DMS79 treated with DMSO at 0.1 percent for 48 hours (cell line): ENCODE data around the gene ANO9.

ENCODE experiments used
- DNase-seq: peaks from one replicate; lab custom pipeline; 2025; lab: John Stamatoyannopoulos, UW

ANO9 gene, protein sequence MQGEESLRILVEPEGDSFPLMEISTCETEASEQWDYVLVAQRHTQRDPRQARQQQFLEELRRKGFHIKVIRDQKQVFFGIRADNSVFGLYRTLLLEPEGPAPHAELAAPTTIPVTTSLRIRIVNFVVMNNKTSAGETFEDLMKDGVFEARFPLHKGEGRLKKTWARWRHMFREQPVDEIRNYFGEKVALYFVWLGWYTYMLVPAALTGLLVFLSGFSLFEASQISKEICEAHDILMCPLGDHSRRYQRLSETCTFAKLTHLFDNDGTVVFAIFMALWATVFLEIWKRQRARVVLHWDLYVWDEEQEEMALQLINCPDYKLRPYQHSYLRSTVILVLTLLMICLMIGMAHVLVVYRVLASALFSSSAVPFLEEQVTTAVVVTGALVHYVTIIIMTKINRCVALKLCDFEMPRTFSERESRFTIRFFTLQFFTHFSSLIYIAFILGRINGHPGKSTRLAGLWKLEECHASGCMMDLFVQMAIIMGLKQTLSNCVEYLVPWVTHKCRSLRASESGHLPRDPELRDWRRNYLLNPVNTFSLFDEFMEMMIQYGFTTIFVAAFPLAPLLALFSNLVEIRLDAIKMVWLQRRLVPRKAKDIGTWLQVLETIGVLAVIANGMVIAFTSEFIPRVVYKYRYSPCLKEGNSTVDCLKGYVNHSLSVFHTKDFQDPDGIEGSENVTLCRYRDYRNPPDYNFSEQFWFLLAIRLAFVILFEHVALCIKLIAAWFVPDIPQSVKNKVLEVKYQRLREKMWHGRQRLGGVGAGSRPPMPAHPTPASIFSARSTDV

DNA sequence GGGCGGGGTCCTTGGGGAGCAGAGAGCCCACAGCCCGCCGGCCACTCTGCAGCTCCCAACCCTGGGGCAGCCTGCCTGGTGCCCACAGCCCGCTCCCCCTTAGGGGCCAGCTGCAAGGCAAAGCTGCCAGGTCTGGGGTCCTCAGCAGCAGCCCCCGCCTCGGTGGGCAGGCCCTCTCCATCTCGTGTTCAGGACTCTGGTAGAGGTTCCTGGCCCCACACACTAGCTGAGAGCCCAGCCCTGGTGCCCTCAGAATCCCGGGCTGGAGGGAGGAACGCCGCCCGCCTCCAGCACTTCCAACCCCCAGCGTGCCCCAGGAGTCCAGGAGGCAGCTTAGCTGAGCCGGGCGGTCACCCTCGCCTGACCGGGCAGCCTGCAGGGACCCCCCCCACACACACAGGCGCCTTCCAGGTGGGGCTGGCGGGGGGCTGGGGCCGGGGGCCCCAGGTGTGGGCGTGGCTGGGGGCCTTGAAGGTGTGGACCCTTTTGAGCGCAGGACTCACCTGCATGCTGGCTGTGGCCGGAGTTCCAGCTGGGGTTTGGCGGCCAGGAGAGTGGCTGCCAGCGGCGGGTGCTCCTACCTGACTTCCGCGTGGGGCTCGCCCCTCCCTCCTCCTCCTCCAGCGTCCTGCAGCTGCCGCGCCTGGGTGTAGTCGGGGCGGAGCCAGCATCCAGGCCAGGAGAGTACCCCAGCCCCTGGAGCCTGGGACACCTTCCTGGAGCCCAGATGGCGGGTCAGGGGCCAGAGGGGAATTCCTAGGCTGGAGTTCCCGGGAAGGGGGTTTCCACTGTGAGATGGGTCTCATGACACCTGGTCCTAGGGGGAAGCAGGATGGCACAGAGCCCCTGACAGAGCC, at the start of gene ANO9:
TSS of gene ANO9 (minus strand) at position 594 of the 857 bp plus-strand sequence. CDS start at position 509, 85 bp downstream.
- peak; percentile 40 for DNase-seq

DNA sequence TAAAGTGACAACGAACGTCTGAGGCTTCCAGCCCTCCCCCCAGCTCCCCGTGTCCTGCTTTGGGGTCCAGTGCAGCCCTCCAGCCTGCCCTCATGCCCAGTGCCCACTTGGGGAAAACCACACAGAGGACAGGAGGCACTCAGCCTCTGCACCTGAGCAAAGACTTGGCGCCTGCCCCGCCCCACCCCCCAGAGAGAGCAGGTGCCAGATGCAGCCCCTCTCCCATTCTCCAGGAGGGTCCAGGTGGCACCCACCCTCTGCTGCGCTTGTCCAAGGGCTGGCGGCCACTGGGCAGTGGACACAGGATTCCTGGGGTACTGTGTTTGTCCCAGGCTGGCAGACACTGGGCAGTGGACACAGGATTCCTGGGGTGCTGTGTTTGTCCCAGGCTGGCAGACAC, 49.5 kb upstream of the ANO9 start:
- no peak for DNase-seq

DNA sequence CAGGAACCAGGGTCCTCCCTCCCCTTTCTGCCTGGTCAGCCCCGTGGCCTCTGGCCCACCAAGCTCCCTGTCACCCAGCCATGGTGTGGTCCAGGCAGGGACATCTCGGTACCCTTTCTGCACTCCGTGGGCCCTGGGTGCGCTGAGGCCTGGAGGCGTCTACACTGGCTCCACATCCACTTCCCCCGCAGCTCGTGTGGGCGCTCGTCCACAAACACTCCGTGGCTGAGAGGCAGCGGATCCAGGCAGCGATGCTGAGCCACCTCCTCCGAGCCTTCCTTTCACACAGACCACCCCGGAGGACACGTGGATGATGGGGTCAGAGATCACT, 49.1 kb upstream of the ANO9 start:
- no peak for DNase-seq

DNA sequence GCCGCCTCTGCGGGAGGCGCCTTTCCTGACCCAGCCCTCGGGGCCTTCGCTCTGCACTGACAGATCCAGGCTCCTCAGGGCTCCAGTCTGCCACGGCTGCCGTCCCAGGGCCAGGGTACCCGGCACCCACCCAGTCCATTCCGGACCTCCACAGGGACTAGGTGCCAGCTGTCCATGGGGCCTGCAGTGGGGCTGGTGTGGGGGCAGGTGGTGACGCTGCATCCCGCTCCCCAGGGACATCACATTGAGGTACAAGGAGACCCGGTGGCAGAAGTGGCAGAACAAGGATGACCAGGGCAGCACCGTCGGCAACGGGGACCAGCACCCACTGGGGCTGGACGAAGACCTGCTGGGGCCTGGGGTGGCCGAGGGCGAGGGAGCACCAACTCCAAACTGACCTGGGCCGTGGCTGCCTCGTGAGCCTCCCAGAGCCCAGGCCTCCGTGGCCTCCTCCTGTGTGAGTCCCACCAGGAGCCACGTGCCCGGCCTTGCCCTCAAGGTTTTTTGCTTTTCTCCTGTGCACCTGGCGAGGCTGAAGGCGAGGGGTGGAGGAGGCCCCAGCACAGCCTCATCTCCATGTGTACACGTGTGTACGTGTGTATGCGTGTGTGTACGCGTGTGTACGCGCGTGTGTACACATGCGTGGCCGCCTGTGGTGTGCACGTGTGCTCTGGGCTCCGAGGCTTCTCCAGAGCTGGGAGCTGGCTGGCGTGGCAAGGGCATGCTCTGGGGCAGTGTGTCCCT, 48.5 kb upstream of the ANO9 start:
- no peak for DNase-seq

DNA sequence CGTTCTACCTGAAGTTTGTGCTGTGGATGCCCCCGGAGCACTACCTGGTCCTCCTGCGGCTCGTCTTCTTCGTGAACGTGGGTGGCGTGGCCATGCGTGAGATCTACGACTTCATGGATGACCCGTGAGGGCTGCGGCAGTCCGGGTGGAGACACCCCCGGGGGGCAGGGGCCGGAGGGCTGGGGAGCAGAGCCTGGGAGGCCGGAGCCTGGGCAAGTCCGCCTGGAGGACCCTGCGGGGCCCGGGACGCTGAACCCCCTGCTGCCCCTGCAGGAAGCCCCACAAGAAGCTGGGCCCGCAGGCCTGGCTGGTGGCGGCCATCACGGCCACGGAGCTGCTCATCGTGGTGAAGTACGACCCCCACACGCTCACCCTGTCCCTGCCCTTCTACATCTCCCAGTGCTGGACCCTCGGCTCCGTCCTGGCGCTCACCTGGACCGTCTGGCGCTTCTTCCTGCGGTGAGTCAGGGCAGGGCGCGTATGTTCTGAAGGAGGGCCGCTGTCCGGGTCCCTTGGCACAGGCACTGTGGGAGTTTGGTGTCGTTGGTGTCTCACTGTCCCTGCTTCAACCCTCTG, 47.9 kb upstream of the ANO9 start:
- DNase-seq, result no peak

DNA sequence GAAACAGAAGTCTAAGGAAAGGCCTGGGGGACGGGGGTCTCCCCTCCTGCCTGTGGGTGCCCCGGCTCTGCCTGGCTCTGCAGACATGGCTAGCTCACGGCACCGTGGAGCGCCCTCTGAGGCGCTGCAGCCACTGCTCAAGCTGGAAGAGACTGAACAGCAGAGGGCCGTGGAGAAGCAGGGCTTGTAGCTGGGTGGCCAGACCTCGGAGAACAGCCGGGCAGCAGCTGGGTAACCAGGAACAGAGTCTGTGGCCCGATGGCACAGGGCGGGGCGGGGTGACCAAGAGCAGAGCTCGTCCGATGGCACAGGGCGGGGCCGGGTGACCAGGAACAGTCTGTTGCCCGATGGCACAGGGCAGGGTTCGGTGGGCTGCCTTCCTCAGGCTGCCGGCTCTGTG, 47.2 kb upstream of the ANO9 start:
- DNase-seq, result no peak

DNA sequence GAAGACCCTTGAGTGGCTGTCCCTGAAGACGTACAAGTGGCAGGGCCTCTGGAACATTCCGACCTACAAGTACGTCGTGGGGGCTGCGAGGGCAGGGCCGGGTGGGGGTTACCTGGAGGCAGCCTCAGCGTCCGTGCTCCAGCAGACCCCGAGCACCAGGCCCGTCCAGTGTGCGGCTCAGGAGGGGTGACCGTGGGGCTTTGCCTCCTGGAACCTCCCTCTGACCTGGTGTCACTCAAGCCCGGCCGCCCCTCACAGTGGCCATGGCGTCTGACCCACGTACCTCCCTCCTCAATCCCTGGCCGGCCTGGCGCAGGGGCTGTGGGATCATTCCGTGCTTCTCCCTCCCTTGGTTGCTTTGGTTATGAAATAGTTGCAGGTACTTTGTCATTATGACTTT, 46.8 kb upstream of the ANO9 start:
- DNase-seq, result no peak

DNA sequence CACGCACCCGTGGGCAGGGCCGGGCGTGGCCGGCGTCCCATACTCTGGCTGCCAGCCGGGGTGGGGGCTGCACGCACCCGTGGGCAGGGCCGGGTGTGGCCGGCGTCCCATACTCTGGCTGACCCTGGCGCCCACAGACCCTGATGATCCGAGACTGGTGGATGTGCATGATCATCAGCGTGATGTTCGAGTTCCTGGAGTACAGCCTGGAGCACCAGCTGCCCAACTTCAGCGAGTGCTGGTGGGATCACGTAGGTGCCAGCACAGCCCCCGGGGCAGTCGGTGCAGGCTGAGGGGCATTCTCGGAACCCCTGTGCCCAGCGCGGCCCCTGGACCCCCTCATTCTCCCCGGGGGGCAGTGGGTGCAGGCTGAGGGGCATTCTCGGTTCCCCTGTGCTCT, 46.3 kb upstream of the ANO9 start:
- no peak for DNase-seq

DNA sequence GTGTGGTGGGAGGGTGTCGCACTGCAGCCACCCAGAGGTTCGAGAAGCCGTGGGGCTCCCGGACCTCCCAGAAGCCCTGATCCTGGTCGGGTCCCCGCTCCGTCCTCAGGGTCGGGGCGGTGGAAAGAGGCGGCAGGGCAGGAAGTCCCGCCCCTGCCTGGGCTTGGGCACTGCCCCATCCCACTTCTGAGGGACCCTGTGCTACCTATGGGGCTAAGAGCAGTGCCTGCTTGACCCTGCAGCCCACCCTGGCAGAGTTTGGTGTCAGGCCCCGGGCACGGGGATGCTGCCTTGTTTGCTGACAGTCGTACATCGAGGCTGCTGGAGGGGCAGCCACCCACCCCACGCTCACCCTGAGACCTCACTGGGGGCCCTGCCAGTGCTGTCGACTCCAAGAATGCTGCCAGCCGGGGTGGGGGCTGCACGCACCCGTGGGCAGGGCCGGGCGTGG, 45.8 kb upstream of the ANO9 start:
- no peak for DNase-seq

DNA sequence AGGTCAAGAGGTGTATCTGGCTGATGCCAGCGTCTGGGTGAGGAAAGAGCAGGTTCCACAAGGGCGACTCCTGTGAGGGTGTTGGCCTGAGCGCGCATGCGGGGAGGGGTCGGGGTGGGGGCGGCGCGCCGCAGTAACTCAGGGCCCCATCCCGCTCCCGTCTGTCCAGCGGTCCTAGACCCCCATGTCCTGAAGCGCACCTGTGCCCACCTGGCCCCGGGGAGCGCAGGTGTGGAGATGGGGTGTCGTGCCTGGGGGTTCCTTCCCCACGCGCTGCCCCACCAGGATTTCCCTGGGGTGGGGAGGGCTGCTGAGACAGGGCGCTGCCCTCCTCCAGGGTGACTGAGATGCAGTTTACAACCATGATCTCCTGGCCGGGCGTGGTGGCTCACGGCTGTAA, 44.4 kb upstream of the ANO9 start:
- DNase-seq, result no peak

DNA sequence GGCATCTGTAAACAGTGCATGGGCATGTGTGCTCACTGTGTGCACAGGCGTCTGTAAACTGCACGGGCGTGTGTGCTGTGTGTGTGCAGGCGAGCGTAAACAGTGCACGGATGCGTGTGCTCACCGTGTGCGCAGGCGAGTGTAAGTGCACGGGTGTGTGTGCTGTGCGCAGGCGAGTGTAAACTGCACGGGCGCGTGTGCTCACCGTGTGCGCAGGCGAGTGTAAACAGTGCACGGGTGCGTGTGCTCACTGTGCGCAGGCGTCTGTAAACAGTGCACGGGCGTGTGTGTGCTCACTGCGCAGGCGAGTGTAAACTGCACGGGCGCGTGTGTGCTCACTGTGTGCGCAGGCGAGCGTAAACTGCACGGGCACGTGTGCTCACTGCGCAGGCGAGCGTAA, 42.8 kb upstream of the ANO9 start:
- DNase-seq, result no peak

DNA sequence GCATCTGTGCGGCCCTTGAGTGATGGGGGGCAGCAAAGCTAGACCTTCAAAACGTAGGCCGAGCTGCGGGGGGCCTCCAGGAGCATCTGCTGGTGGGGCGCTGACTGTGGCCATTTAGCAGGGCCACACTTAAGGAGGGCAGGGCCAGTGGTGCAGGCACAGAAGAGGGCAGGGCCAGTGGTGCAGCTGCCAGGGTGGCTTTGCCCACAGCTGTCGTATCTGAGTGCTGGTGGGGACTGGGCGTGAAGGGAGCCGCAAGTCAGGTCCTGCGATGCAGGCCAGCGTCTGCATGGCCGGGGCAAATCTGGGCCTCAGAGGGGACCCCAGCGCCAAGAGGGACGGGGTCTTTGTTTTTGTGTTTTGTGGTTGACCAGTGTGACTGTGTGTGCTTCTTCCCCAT, 37.5 kb upstream of the ANO9 start:
- DNase-seq, result no peak

DNA sequence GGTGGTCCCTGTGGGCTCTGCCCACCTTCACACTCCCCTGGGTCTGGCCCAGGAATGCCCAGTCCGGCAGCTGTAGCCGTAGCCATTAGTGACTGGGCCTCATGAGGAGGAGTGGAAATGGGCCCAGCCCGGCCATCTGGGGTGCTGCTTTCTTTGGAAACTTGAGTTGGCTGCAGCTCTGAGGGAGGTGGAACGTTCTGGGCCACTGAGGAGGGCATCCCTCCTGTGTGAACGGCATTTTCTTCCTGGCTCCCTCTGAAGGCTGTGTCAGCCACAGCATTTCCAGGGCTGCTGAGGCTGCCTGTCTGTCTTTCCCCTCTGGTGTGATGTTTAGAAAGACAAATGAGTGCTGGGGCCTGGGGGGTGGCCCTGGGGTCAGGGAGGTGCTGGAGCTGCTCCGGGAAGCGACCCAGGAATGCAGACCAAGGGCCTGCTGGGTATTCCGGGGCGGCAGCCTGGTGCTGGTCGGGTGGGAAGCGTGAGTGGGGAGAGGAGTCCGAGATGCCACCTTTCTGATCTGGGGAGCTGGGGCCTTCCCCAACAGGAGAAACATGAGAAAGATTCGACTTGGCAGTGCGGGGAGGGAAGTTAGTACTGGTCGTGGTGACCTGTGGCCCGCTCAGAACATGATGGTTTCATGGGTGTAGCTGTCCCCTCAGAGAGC, 35.4 kb upstream of the ANO9 start:
- no peak for DNase-seq

DNA sequence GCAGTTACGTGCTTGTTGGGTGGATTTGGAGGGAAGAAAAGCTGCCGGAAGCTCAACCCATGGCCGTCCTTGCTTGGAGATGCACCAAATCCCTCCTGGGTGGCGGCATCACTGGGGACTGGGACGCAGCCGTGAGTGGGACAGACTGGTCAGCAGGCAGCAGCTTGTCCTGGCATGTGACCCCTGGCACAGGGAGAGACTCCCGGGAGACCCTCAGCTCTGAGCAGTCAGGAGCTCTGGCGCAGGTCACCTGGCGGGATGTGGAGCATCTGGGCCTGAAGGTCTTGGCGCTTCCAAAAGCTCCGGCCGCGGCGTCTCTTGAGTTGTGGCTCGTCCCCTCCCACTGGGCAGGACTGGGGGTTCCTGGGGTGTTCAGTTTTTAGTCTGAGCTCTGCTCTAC, 34.6 kb upstream of the ANO9 start:
- no peak for DNase-seq

DNA sequence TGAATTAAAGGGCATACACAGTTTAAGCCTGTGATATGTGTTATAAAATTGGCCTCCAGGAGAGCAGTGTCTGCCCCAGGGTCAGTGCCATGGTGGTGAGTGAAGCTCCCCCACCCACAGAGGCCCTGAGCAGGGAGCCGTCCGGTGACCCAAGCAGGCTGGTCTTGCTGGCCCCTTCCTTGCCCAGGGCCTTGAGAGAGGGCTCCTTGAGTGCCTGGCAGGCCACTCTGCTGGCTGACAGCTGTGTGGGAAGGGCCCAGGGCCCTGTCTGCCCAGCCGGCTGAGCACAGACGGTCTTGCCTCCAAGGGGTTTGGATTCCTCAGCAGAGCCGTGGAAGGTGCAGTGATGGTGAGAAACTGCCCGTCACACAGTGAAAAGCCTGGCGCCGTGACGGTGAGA, 34.1 kb upstream of the ANO9 start:
- DNase-seq, result no peak

DNA sequence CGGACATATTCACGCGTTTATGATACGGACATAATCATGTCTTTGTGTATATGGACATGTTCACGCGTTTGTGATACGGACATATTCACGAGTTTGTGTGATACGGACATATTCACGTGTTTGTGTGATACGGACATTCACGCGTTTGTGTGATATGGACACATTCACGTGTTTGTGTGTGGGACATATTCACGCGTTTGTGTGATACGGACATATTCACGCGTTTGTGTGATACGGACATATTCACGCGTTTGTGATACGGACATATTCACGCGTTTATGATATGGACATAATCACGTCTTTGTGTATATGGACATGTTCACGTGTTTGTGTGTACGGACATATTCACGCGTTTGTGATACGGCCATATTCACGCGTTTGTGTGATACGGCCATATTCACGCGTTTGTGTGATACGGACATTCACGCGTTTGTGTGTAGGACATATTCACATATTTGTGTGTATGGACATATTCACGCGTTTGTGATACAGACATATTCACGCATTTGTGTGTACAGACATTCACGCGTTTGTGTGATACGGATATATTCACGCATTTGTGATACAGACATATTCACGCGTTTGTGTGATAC, 33.2 kb upstream of the ANO9 start:
- no peak for DNase-seq

DNA sequence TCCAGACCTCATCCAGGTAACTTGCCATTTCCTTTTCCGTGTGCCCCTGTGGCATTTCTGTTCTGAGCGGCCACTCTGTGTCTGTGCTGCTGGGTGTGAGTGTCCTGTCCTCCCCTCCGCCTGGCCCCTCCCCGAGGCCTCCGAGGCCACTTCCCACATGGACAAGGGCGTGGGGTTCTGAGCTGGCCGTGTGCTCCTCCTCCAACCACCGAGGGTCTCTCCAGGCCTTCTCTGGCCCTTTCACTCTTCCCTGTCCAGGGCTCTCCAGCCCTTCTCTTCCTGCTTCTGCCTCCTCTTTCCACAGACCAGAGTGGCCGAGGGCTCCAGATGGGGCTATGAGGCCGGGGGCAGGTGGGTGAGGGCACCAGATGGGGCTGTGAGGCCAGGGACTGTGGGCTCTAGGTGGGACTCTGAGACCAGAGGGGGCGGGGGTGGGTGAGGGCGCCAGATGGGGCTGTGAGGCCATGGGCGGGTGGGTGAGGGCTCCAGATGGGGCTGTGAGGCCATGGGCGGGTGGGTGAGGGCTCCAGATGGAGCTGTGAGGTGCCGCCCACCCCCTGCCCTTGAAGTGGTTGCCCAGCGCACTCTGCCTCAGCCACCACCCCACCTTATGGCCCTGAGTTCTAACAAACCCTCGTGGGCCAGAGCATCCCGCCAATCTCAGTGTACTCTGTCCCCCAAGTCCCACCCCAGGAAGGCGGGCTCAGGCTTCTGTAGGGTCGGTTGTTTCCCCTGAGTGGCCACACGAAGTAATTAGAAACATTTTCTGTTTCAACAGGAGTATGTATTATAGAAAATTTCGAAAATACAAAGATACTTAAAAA, 32.4 kb upstream of the ANO9 start:
- DNase-seq, result no peak

DNA sequence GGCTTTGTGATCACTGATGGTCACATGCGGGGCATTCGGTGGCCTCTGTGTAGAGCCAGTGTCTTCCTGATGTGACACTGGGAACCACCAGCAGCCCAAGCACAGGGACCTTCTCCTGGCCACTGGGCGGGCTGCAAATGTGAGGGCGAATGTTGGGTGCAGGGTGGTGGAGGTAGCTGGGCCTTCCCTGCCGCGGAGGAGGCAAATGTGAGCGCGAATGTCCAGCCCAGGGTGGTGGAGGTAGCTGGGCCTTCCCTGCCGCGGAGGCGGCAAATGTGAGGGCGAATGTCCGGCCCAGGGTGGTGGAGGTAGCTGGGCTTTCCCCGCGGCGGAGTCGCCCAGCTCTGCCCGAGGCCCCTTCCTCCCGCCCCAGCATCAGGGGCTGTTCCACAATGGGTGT, 31.6 kb upstream of the ANO9 start:
- no peak for DNase-seq

DNA sequence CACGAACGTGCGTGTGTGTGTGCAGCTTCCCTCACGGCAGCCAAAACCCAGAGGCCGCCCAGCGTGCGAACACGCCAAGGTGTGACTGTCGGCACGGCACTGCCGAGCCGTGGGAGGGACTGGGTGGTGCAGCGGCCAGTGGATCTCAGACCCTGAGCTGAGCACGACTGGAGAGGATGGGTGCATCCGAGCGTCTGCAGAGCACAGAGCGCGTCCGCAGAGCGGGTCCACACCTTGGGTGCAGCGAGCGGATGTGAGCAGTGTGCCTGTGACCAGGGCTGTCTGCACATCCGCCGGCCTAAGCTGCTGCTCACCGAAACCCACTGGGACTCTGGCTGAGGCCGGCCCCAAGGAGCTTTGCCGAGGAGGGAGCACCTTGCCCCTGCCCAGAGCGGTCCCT, 31.0 kb upstream of the ANO9 start:
- no peak for DNase-seq

DNA sequence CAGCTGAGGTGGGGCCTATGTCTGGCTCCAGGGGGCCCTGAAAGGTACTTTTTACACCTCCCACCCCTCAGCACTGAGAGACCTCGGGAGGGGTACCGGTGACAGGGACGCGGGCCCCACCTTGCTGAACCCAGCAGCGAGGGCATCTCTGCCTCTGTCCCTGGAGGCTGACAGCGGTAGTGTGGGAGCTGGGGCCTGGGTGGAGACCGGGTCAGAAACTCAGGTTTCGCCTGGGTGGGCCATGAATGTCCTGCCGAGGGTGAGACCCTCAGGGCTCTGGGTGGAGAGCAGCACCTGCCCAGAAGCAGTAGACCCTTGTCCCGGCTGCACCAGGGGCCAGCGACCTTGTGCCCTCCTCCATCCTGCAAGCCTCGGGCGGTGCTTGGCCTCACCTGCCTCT, 30.5 kb upstream of the ANO9 start:
- no peak for DNase-seq
